IPS-18a (cell line): Measurements from ENCODE around the gene GPATCH8.

Experiments
- H3K27ac ChIP-seq: one replicate; pipeline ENCODE4 v1.5.1; 2013; ENCODE audit warnings: low read length
- H3K27me3 ChIP-seq: one replicate; pipeline ENCODE4 v1.6.1; 2013; ENCODE audit warnings: mild to moderate bottlenecking, low read length; ENCODE audit not compliant: control insufficient read depth, insufficient read depth
- H3K36me3 ChIP-seq: one replicate; pipeline ENCODE4 v1.6.1; 2013; ENCODE audit warnings: low read depth, low read length; ENCODE audit not compliant: control insufficient read depth
- H3K4me1 ChIP-seq: one replicate; pipeline ENCODE4 v1.6.1; 2013; ENCODE audit warnings: low read depth, low read length; ENCODE audit not compliant: control insufficient read depth
- H3K4me3 ChIP-seq: one replicate; pipeline ENCODE4 v1.5.1; 2013; ENCODE audit warnings: low read length
- H3K9ac ChIP-seq: one replicate; pipeline ENCODE4 v1.6.1; 2013; ENCODE audit warnings: mild to moderate bottlenecking, low read length, moderate library complexity
- H3K9me3 ChIP-seq: one replicate; pipeline ENCODE4 v1.6.1; 2013; ENCODE audit warnings: low read depth, low read length; ENCODE audit not compliant: control insufficient read depth

Gene GPATCH8

GRCh38 chr17:44354582-44355561, 148.3 kb downstream of the GPATCH8 start:
- H3K27ac ChIP-seq = no peak overlapping the region
- peak overlapping the region; percentile 21 for H3K4me3 ChIP-seq
- H3K9me3 ChIP-seq = no peaks in the 10 kb centered on the region
- no peak overlapping the region for H3K9ac ChIP-seq
- peaks cover 7% of the 10 kb centered on the region for H3K27me3 ChIP-seq
- H3K4me1 ChIP-seq = no peaks in the 10 kb centered on the region
- peaks cover 6% of the 10 kb centered on the region for H3K36me3 ChIP-seq

GRCh38 chr17:44353672-44354331, 149.4 kb downstream of the GPATCH8 start:
- H3K9ac ChIP-seq = no peak overlapping the region
- no peak overlapping the region for H3K27ac ChIP-seq
- H3K9me3 ChIP-seq = no peaks in the 10 kb centered on the region
- H3K27me3 ChIP-seq = peaks cover 7% of the 10 kb centered on the region
- peaks cover under 1% of the 10 kb centered on the region for H3K36me3 ChIP-seq
- no peaks in the 10 kb centered on the region for H3K4me1 ChIP-seq
- H3K4me3 ChIP-seq = peak overlapping the region; percentile 30

- Histone ChIP-seq H3K9me3 (no peaks in the 10 kb centered on the region), H3K36me3 (no peaks in the 10 kb centered on the region), H3K4me3 (peak overlapping the region; percentile 30), H3K4me1 (no peaks in the 10 kb centered on the region), H3K9ac (no peak overlapping the region), H3K27ac (no peak overlapping the region), H3K27me3 (peaks cover 7% of the 10 kb centered on the region)
Measured at GRCh38 chr17:44352828-44353671, 150.2 kb downstream of the GPATCH8 start.

GRCh38 chr17:44351961-44352827, 151.0 kb downstream of the GPATCH8 start:
- Histone ChIP-seq H3K4me1 (no peaks in the 10 kb centered on the region), H3K4me3 (no peak overlapping the region), H3K27me3 (peaks cover 7% of the 10 kb centered on the region), H3K9ac (no peak overlapping the region), H3K27ac (no peak overlapping the region), H3K9me3 (no peaks in the 10 kb centered on the region), H3K36me3 (no peaks in the 10 kb centered on the region)

- Histone ChIP-seq H3K4me1 (no peaks in the 10 kb centered on the region), H3K27me3 (peaks cover 7% of the 10 kb centered on the region), H3K27ac (no peak overlapping the region), H3K9ac (no peak overlapping the region), H3K9me3 (no peaks in the 10 kb centered on the region), H3K36me3 (no peaks in the 10 kb centered on the region), H3K4me3 (no peak overlapping the region)
Measured at GRCh38 chr17:44351464-44351863, 151.7 kb downstream of the GPATCH8 start.

- Histone ChIP-seq H3K4me1 (no peaks in the 10 kb centered on the region), H3K4me3 (no peak overlapping the region), H3K27ac (no peak overlapping the region), H3K9me3 (no peaks in the 10 kb centered on the region), H3K27me3 (peaks cover 7% of the 10 kb centered on the region), H3K36me3 (no peaks in the 10 kb centered on the region), H3K9ac (no peak overlapping the region)
Measured at GRCh38 chr17:44350733-44351226, 152.4 kb downstream of the GPATCH8 start.

- Histone ChIP-seq H3K27ac (no peak overlapping the region), H3K36me3 (no peaks in the 10 kb centered on the region), H3K9ac (no peak overlapping the region), H3K4me3 (no peak overlapping the region), H3K9me3 (no peaks in the 10 kb centered on the region), H3K27me3 (peaks cover 7% of the 10 kb centered on the region), H3K4me1 (no peaks in the 10 kb centered on the region)
Measured at GRCh38 chr17:44349553-44350070, 153.6 kb downstream of the GPATCH8 start.

GRCh38 chr17:44348988-44349364, 154.2 kb downstream of the GPATCH8 start:
- H3K4me1 ChIP-seq = no peaks in the 10 kb centered on the region
- no peaks in the 10 kb centered on the region for H3K36me3 ChIP-seq
- H3K9ac ChIP-seq = no peak overlapping the region
- H3K27ac ChIP-seq = no peak overlapping the region
- no peaks in the 10 kb centered on the region for H3K9me3 ChIP-seq
- H3K4me3 ChIP-seq = no peak overlapping the region
- peaks cover 11% of the 10 kb centered on the region for H3K27me3 ChIP-seq

GRCh38 chr17:44348234-44348987, 154.8 kb downstream of the GPATCH8 start:
- Histone ChIP-seq H3K9me3 (no peaks in the 10 kb centered on the region), H3K4me3 (no peak overlapping the region), H3K9ac (no peak overlapping the region), H3K27me3 (peaks cover 10% of the 10 kb centered on the region), H3K4me1 (no peaks in the 10 kb centered on the region), H3K27ac (no peak overlapping the region), H3K36me3 (no peaks in the 10 kb centered on the region)
